Hepatocyte (in vitro differentiated cells): ENCODE results near the gene ITGB7.

Experiments used
- EZH2 ChIP-seq: fragments of 200-600 bp; sonication (generic); IDR thresholded peaks from 2 replicates; pipeline ENCODE4 v1.6.1; 2016; ENCODE audit warnings: antibody characterized with exemption, mild to moderate bottlenecking, borderline replicate concordance
- TF ChIP-seq, protein P1 (sequence below): fragments of 200-600 bp; sonication (generic); IDR thresholded peaks from 2 replicates; pipeline ENCODE4 v1.5.1; 2016; ENCODE audit warnings: antibody characterized with exemption, mild to moderate bottlenecking; ENCODE audit not compliant: poor library complexity

DNA sequence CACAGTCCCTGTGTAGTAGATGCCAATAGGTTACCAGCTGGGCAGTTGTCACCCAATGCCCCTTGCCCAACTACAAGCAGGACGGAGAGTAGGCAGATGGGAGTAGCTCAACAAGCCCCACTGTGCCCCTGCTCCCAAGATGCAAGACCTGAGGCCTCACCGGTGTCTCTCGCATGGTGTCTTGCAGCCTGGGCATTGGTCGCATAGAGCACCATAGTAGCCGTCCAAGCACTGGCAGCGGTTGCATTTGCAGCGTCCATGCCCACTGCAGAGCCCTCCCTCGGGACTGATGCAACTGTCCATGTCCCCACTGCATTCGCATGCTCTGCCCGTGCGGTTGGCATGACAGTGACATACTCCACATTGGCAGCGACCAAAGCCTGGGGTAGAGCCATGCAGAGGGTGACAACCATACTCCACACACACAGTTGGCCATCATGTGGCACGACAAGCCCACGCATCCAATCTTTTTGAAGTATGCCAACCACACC, 14.5 kb downstream of the ITGB7 start:
- TF ChIP-seq, protein P1, sequence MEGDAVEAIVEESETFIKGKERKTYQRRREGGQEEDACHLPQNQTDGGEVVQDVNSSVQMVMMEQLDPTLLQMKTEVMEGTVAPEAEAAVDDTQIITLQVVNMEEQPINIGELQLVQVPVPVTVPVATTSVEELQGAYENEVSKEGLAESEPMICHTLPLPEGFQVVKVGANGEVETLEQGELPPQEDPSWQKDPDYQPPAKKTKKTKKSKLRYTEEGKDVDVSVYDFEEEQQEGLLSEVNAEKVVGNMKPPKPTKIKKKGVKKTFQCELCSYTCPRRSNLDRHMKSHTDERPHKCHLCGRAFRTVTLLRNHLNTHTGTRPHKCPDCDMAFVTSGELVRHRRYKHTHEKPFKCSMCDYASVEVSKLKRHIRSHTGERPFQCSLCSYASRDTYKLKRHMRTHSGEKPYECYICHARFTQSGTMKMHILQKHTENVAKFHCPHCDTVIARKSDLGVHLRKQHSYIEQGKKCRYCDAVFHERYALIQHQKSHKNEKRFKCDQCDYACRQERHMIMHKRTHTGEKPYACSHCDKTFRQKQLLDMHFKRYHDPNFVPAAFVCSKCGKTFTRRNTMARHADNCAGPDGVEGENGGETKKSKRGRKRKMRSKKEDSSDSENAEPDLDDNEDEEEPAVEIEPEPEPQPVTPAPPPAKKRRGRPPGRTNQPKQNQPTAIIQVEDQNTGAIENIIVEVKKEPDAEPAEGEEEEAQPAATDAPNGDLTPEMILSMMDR: no peak
- TF ChIP-seq EZH2: no peak
